ENCODE measurements around the gene MYH15. TPM values are rescaled to one million over a fixed set of nuclear protein-coding genes. Genes with fewer than 3 reads are reported as not detected.

MYH15 gene
- polyA plus RNA-seq, 1 experiment: 0.68 TPM

GRCh38 chr3:108462899-108463298 is 47.5 kb downstream of the MYH15 start:
- POLR2A ChIA-PET: no interaction called here
- 0 out of 2 replicates have a peak, but pooled peaks have one; percentile 11 for TF ChIP-seq CTCF (IDR thresholded peaks at IDR 0.05; ENCODE audit: low read depth, low read length)
- DNase-seq (ENCODE audit: low read depth, low spot score): no peak

GRCh38 chr3:108461661-108462111 is 48.7 kb downstream of the MYH15 start:
- CTCF ChIA-PET: interaction anchor here (1.0 to 3.4 kb wide), 5 partner anchors 17 to 1226 kb away, joined by 3 to 27 read pairs (median 4); no protein-coding TSS in a partner anchor

More at GRCh38 chr3:108462899-108463298, 47.5 kb downstream of the MYH15 start:
- Histone ChIP-seq H3K4me3 (ENCODE audit: low read depth, low read length) (no peak overlapping the region), H3K27ac (ENCODE audit: low read depth, low read length) (no peak overlapping the region), H3K27me3 (ENCODE audit: control insufficient read depth, insufficient read depth, low read length) (no peaks in the 10 kb centered on the region), H3K9me3 (ENCODE audit: control insufficient read depth, insufficient read depth, low read length) (no peaks in the 10 kb centered on the region)
- CTCF ChIA-PET: interaction anchor here (1.0 kb wide), 1 partner anchor 14 kb away, joined by 4 read pairs; no protein-coding TSS in a partner anchor

GRCh38 chr3:108459225-108459624 is 51.2 kb downstream of the MYH15 start:
- Histone ChIP-seq H3K27ac (ENCODE audit: low read depth, low read length) (no peak overlapping the region), H3K27me3 (ENCODE audit: control insufficient read depth, insufficient read depth, low read length) (no peaks in the 10 kb centered on the region), H3K4me3 (ENCODE audit: low read depth, low read length) (no peak overlapping the region), H3K9me3 (ENCODE audit: control insufficient read depth, insufficient read depth, low read length) (no peaks in the 10 kb centered on the region)
- CTCF ChIA-PET: interaction anchor here (0.6 to 3.4 kb wide), 2 partner anchors 19 to 715 kb away, joined by 6 to 27 read pairs; no protein-coding TSS in a partner anchor
- DNase-seq (ENCODE audit: low read depth, low spot score): no peak
- POLR2A ChIA-PET: no interaction called here
- no peak for TF ChIP-seq CTCF (IDR thresholded peaks at IDR 0.05; ENCODE audit: low read depth, low read length)

More at GRCh38 chr3:108461661-108462111, 48.7 kb downstream of the MYH15 start:
- no peaks in the 10 kb centered on the region for H3K27me3 ChIP-seq (ENCODE audit: control insufficient read depth, insufficient read depth, low read length)
- H3K4me3 ChIP-seq (ENCODE audit: low read depth, low read length): no peak overlapping the region
- POLR2A ChIA-PET: no interaction called here
- H3K27ac ChIP-seq (ENCODE audit: low read depth, low read length): no peak overlapping the region
- no peak for TF ChIP-seq CTCF (IDR thresholded peaks at IDR 0.05; ENCODE audit: low read depth, low read length)
- no peak for DNase-seq (ENCODE audit: low read depth, low spot score)
- no peaks in the 10 kb centered on the region for H3K9me3 ChIP-seq (ENCODE audit: control insufficient read depth, insufficient read depth, low read length)

GRCh38 chr3:108455212-108455705 is 55.1 kb downstream of the MYH15 start:
- TF ChIP-seq CTCF (IDR thresholded peaks at IDR 0.05; ENCODE audit: low read depth, low read length): no peak
- Histone ChIP-seq H3K9me3 (ENCODE audit: control insufficient read depth, insufficient read depth, low read length) (no peaks in the 10 kb centered on the region), H3K27me3 (ENCODE audit: control insufficient read depth, insufficient read depth, low read length) (no peaks in the 10 kb centered on the region), H3K4me3 (ENCODE audit: low read depth, low read length) (no peak overlapping the region), H3K27ac (ENCODE audit: low read depth, low read length) (no peak overlapping the region)
- POLR2A ChIA-PET: no interaction called here
- CTCF ChIA-PET: no interaction called here
- no peak for DNase-seq (ENCODE audit: low read depth, low spot score)

- Histone ChIP-seq H3K27ac (ENCODE audit: low read depth, low read length) (no peak overlapping the region), H3K9me3 (ENCODE audit: control insufficient read depth, insufficient read depth, low read length) (no peaks in the 10 kb centered on the region), H3K4me3 (ENCODE audit: low read depth, low read length) (no peak overlapping the region), H3K27me3 (ENCODE audit: control insufficient read depth, insufficient read depth, low read length) (no peaks in the 10 kb centered on the region)
- DNase-seq (ENCODE audit: low read depth, low spot score): no peak
- POLR2A ChIA-PET: no interaction called here
- no peak for TF ChIP-seq CTCF (IDR thresholded peaks at IDR 0.05; ENCODE audit: low read depth, low read length)
- CTCF ChIA-PET: no interaction called here
Measured at GRCh38 chr3:108453565-108453964, 56.8 kb downstream of the MYH15 start.
